Kidney (tissue), 14 donors: ENCODE results near the gene SYNGR4. TPM values are rescaled to one million over a fixed set of nuclear protein-coding genes. Genes with fewer than 3 reads are reported as not detected.
A peak's percentile ranks its signal among the peaks of the same experiment; 100 is the strongest.

ENCODE experiments used
- DNase-seq, 5 donors: peaks; one replicate each; pipeline ENCODE4 v3.0.0-alpha.2; 2013 to 2020
- FAIRE-seq: peaks from 2 replicates; lab custom pipeline; 2012; peaks lifted over from hg19 to GRCh38; lab: Jason Lieb, UNC
- H3K27ac ChIP-seq, 2 donors: one replicate each; pipeline ENCODE4 v1.7.0; 2013; ENCODE audit warnings: low read depth in 2 of 2, low read length in 2 of 2, inconsistent platforms in 1 of 2
- H3K27me3 ChIP-seq: one replicate; pipeline ENCODE4 v1.7.1; 2013; ENCODE audit warnings: low read length, inconsistent platforms; ENCODE audit not compliant: control insufficient read depth, insufficient read depth
- H3K36me3 ChIP-seq, 3 donors: one replicate each; pipeline versions ENCODE4 v1.7.0 to v1.7.1; 2013; ENCODE audit warnings: low read length in 3 of 3, control low read depth in 1 of 3, inconsistent platforms in 1 of 3; ENCODE audit not compliant: insufficient read depth in 3 of 3, control insufficient read depth in 2 of 3
- H3K4me1 ChIP-seq, 3 donors: one replicate each; pipeline versions ENCODE4 v1.7.0 to v1.7.1; 2013; ENCODE audit warnings: low read length in 3 of 3, inconsistent platforms in 1 of 3, low read depth in 1 of 3; ENCODE audit not compliant: control insufficient read depth in 2 of 3, insufficient read depth in 2 of 3
- H3K4me3 ChIP-seq, 3 donors: one replicate each; pipeline versions ENCODE4 v1.7.0 to v1.8.1; 2013; ENCODE audit warnings: low read length in 3 of 3, control low read depth in 1 of 3, inconsistent platforms in 1 of 3
- H3K9ac ChIP-seq, 3 donors: one replicate each; pipeline versions ENCODE4 v1.7.0 to v1.7.1; 2013; ENCODE audit warnings: low read length in 3 of 3, control low read depth in 1 of 3, inconsistent platforms in 1 of 3
- H3K9me3 ChIP-seq, 3 donors: one replicate each; pipeline versions ENCODE4 v1.7.0 to v1.7.1; 2013; ENCODE audit warnings: low read length in 3 of 3, control low read depth in 1 of 3, inconsistent platforms in 1 of 3; ENCODE audit not compliant: control insufficient read depth in 2 of 3, insufficient read depth in 1 of 3
- intact Hi-C: fragments of 100-400 bp; cut with DNase I; formaldehyde crosslinking; loops from one replicate; pipeline ENCODE4 v1.11.1; 2022
- polyA plus RNA-seq: library from polyadenylated mRNA; stranded (reverse); fragments of 350-450 nt; fragmentation: Illumina TruSeq; extraction: RNeasy Lipid Tissue Mini Kit (QIAGEN cat#74804); gene quantifications from one replicate; pipeline ENCODE4 v1.2.3, GENCODE V29; 2014; ENCODE audit warnings: low read depth, low replicate concordance; ENCODE audit not compliant: insufficient read depth
- total RNA-seq: library from RNA; stranded (reverse); fragmentation: NEBNext Ultra II Directional; extraction: Animal tissue kit (Norgen Biotek cat#: 25700); gene quantifications from one replicate; pipeline ENCODE4 v1.2.1, GENCODE V29; 2021
- TF ChIP-seq, protein P1 (sequence below): IDR thresholded peaks from 3 replicates; pipeline ENCODE4 v1.5.1; 2012; ENCODE audit warnings: mild to moderate bottlenecking, moderate library complexity, borderline replicate concordance; ENCODE audit not compliant: insufficient read depth; ENCODE audit errors: extremely low read depth
- donor health status: control.
- donor health status: control.
- donor health status: control.
- donor health status: control.
- donor health status: control.
- donor health status: DM: yes; HTN: yes; CAD: no.
- donor health status: Normal renal cell carcinoma (clear cell type).

SYNGR4 gene
- total and polyA plus RNA-seq, 2 donors from 2014 or later = not detected

DNA sequence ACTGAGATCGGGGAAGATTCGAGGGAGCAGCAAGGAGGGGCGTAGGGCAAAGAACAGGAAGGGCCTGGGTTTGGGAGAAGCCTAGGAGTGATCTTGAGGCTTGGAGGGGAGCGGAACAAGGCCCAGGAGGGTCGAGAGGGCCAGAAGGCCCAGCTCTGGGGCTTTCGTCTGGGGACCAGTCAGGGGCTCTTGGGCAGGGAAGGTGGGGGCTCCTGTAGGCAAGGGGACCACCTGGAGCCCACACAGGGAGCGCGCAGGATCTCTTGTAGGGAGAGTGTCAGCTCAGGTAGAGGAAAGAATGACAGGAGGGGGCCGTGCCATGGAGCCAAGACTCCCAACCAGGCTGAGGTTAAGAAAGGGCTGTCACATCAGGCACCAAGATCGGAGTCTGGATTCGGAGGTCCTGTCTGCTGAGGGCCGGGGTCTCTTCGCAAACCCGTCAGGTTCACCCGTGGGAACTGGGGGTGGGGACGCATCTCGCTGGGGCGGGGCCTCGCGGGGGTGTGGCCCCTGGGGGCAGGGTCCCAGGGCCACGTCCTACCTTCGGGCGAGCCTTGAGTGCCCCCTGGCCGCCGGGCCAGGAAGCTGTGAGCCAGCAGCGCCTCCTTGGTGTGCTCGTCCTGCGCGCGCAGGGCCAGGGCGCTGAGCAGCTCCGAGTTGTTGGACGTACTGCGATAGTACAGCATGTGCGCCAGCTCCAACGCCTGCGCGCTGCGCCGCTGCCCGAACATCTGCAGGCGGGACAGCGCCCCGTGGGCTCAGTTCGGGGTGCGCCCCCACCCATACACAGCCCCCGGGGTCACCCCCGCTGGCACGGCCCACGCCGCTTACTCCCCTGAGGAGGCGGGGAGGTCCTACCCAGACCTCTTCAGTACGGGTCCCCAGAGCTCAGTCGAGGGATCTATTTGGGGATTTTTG lies 30.4 kb upstream of the SYNGR4 start:
- no peaks in the 10 kb centered on the region for H3K36me3 ChIP-seq
- intact Hi-C loops = no loop called here
- no peak for FAIRE-seq
- no peaks in the 10 kb centered on the region for H3K9me3 ChIP-seq
- H3K4me3 ChIP-seq = peak overlapping the region; percentile 59 to 69 (median 60)
- peak; percentile 88 to 97 (median 94) for DNase-seq
- H3K27me3 ChIP-seq = no peaks in the 10 kb centered on the region
- TF ChIP-seq, protein P1, sequence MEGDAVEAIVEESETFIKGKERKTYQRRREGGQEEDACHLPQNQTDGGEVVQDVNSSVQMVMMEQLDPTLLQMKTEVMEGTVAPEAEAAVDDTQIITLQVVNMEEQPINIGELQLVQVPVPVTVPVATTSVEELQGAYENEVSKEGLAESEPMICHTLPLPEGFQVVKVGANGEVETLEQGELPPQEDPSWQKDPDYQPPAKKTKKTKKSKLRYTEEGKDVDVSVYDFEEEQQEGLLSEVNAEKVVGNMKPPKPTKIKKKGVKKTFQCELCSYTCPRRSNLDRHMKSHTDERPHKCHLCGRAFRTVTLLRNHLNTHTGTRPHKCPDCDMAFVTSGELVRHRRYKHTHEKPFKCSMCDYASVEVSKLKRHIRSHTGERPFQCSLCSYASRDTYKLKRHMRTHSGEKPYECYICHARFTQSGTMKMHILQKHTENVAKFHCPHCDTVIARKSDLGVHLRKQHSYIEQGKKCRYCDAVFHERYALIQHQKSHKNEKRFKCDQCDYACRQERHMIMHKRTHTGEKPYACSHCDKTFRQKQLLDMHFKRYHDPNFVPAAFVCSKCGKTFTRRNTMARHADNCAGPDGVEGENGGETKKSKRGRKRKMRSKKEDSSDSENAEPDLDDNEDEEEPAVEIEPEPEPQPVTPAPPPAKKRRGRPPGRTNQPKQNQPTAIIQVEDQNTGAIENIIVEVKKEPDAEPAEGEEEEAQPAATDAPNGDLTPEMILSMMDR = peak; percentile 89
- peak overlapping the region; percentile 78 to 96 for H3K27ac ChIP-seq
- H3K4me1 ChIP-seq = peaks cover 0 to 23% (median 11%) of the 10 kb centered on the region in 3 donors
- peak overlapping the region; percentile 55 to 83 (median 76) for H3K9ac ChIP-seq

DNA sequence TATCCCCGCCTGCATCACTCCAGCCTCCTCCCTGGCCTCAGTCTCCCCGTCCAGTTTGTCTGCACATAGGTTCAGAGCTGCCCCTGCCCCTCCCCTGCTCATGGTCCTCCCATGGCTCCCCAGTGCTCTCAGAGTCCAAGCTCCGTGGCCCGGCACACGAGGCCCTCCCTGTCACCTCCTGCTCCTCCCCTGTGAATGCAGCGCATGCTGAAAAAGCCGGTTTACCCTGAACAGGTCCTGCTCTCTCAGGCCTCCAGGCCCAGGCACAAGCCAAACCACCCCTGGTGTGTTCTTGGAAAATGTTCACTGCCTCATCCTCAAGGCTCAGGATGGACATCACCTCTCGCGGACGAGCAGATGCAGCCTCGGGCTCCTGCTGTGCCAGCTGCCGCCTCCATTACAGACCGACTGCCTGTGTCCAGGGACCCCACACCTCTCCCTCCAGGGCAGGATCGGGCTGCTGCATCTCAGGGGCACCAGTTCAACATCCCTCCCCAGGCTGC lies 25.9 kb upstream of the SYNGR4 start:
- H3K9me3 ChIP-seq = no peaks in the 10 kb centered on the region
- TF ChIP-seq, protein P1 = no peak
- H3K9ac ChIP-seq = no peak overlapping the region
- intact Hi-C loops = no loop called here
- no peaks in the 10 kb centered on the region for H3K27me3 ChIP-seq
- H3K4me3 ChIP-seq = no peak overlapping the region
- peaks cover 0 to 4% (median 3%) of the 10 kb centered on the region in 3 donors for H3K4me1 ChIP-seq
- peaks cover 0 to 5% (median 3%) of the 10 kb centered on the region in 3 donors for H3K36me3 ChIP-seq
- no peak for DNase-seq
- H3K27ac ChIP-seq = no peak overlapping the region
- FAIRE-seq = no peak

DNA sequence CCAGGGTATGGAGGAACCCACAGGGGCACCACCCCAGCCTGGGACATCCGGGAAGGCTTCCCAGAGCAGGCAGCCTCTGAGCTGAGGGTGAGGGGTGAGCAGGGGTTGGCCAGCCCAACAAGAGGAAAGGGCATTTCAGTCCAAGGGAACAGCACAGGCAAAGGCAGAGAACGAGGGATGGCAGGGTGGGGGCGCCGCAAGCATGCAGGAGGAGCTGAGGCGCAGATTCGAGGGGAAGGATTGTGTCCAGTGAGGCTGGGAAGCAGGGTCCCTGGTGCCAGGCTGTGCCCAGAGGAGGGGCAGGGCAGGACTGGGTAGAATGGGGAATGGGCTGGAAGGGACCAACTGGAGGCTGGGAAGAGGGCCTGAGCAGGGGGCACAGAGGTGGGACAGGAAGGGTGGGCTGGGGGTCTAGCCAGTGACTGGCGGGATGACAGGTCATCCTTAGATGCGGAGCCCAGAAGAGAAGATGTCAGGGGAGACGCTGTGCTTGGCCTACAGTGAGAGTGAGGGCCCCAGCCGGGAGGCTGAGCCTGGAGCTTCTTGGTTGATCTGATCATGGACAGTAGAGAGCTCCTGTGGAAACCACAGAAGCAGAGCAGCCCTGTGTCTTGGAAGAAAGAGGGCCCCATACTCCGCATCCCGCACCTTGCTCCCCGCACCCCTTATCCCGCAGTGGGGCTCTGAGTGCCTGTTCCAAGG lies 25.2 kb upstream of the SYNGR4 start:
- Histone ChIP-seq H3K9me3 (no peaks in the 10 kb centered on the region), H3K27ac (no peak overlapping the region), H3K9ac (no peak overlapping the region), H3K36me3 (peaks cover 0 to 5% (median 3%) of the 10 kb centered on the region in 3 donors), H3K27me3 (no peaks in the 10 kb centered on the region), H3K4me3 (no peak overlapping the region), H3K4me1 (no peaks in the 10 kb centered on the region)
- TF ChIP-seq, protein P1 = no peak
- no peak for DNase-seq
- FAIRE-seq = no peak
- intact Hi-C loops = no loop called here
